ENCODE measurements around the gene EGLN3. TPM values are rescaled to one million over a fixed set of nuclear protein-coding genes. Genes with fewer than 3 reads are reported as not detected.

Gene EGLN3
- total RNA-seq, 4 donors from 2014 or later, result 9.4 to 15.7 (median 13.5) TPM

DNA sequence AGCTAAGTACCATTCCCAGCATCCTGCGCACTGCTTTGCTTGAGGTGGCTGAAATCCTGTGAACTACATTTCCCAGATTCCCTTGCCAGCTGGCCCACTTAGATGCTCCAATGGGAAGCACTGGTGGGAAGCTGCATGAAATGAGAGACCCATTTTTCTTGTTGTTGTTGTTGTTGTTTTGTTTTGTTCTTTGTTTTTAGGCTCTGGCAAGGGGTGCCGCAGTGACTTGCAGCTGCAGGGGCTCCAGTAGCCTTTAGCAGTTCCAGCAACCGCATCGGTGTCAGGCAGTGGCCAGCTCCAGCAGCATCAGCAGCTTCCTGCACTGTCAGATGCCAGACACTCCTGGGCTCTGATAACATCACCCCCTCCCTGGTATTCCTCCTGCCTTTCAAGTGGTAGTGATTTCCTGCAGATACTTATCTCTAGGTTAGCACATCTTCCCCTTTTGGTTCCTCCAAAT lies 8.8 kb upstream of the EGLN3 start:
- in situ Hi-C loops (cut with MboI; ENCODE audit: low sequenced_read_pairs in 4 of 4) (no loop called here), intact Hi-C loops (cut with DNase I; ENCODE audit: low total_unique reads) (no loop called here)
- TF ChIP-seq, protein P1, sequence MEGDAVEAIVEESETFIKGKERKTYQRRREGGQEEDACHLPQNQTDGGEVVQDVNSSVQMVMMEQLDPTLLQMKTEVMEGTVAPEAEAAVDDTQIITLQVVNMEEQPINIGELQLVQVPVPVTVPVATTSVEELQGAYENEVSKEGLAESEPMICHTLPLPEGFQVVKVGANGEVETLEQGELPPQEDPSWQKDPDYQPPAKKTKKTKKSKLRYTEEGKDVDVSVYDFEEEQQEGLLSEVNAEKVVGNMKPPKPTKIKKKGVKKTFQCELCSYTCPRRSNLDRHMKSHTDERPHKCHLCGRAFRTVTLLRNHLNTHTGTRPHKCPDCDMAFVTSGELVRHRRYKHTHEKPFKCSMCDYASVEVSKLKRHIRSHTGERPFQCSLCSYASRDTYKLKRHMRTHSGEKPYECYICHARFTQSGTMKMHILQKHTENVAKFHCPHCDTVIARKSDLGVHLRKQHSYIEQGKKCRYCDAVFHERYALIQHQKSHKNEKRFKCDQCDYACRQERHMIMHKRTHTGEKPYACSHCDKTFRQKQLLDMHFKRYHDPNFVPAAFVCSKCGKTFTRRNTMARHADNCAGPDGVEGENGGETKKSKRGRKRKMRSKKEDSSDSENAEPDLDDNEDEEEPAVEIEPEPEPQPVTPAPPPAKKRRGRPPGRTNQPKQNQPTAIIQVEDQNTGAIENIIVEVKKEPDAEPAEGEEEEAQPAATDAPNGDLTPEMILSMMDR (IDR thresholded peaks at IDR 0.05 in 4 of 5, conservative IDR thresholded peaks at IDR 0.05 in 1 of 5), result no peak
- no peak for TF ChIP-seq POLR2A (IDR thresholded peaks at IDR 0.05)
- no peaks in the 10 kb centered on the region for H3K4me1 ChIP-seq
- H3K9me3 ChIP-seq, result no peaks in the 10 kb centered on the region
- no peak overlapping the region for H3K27ac ChIP-seq
- no peak for DNase-seq
- H3K4me3 ChIP-seq, result no peak overlapping the region
- no peak for ATAC-seq
- H3K27me3 ChIP-seq, result no peaks in the 10 kb centered on the region
- no peaks in the 10 kb centered on the region for H3K36me3 ChIP-seq

DNA sequence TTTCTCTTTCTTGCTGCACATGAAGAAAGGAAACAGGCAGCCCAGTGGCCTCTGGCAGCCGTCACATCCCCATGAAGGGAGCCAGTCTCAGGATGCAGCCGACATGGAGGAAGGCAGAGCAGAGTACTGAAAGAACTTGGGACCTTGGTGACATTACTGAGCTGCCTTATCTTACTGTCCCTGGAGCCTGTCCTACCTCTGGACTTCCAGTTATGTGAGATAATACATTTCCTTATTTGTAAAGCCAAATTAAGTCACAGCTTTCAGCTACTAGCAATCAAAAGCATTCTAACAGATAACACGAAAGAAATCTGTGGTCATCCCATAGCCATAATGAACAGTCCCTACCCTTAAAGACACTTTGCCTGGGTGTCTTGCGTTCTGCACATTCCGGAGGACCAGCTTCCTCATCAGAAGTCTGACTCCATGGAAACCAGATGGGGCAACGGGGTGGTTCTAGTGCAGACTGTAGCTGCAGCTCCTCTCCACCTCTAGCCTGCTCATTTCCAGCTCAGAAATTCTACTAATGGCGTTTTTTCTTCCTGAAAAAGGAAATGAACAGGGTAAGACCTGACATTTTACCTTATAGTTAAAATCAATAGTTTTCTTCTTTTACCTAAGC lies 7.8 kb upstream of the EGLN3 start:
- H3K4me3 ChIP-seq, result no peak overlapping the region
- H3K27me3 ChIP-seq, result no peaks in the 10 kb centered on the region
- H3K9me3 ChIP-seq, result no peaks in the 10 kb centered on the region
- no peaks in the 10 kb centered on the region for H3K36me3 ChIP-seq
- ATAC-seq (no peak), DNase-seq (no peak)
- in situ Hi-C loops (cut with MboI; ENCODE audit: low sequenced_read_pairs in 4 of 4), result no loop called here
- TF ChIP-seq, protein P1 (IDR thresholded peaks at IDR 0.05 in 4 of 5, conservative IDR thresholded peaks at IDR 0.05 in 1 of 5), result no peak
- TF ChIP-seq POLR2A (IDR thresholded peaks at IDR 0.05), result no peak
- intact Hi-C loops (cut with DNase I; ENCODE audit: low total_unique reads), result no loop called here
- no peaks in the 10 kb centered on the region for H3K4me1 ChIP-seq
- no peak overlapping the region for H3K27ac ChIP-seq

DNA sequence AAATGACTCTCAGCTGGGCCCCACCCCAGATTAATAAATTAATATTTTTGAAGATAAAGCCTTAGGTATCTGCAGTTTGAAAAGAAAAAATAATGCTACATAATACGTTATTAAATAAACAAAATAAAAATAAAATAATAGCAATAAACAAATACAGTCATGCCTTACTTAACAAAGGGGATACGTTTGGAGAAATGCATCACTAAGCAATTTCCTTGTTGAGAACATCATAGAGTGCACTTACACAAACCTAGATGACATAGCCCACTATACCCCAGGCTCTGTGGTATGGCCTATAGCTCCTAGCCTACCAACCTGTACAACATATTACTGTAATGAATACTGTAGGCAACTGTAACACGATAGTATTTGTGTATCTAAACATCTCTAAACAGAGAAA lies 7.1 kb upstream of the EGLN3 start:
- Histone ChIP-seq H3K4me1 (no peaks in the 10 kb centered on the region), H3K27me3 (no peaks in the 10 kb centered on the region), H3K36me3 (no peaks in the 10 kb centered on the region), H3K9me3 (no peaks in the 10 kb centered on the region), H3K27ac (no peak overlapping the region), H3K4me3 (no peak overlapping the region)
- TF ChIP-seq, protein P1 (IDR thresholded peaks at IDR 0.05 in 4 of 5, conservative IDR thresholded peaks at IDR 0.05 in 1 of 5), result no peak
- no peak for TF ChIP-seq POLR2A (IDR thresholded peaks at IDR 0.05)
- intact Hi-C loops (cut with DNase I; ENCODE audit: low total_unique reads) (no loop called here), in situ Hi-C loops (cut with MboI; ENCODE audit: low sequenced_read_pairs in 4 of 4) (no loop called here)
- DNase-seq (no peak), ATAC-seq (no peak)

DNA sequence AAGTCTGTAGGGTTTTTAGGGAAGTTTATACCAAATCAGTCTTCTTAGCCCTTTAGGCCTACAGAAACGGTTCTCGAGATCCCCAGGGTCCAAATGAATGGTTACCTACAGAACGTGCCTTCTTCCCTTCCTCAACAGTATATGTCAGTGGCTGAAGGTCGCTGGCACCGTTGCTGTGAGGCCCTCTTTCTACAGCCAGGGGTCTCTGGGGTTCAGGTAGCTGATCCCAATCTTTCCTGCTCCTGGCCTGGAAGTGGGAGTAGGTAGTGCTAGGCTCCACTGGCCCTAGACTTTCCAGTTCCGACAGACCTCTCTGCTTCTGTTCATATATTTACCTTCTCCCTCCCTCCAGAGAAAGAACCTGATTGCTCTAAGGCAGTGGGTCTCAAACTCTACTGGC lies 6.4 kb upstream of the EGLN3 start:
- Histone ChIP-seq H3K4me3 (no peak overlapping the region), H3K9me3 (no peaks in the 10 kb centered on the region), H3K4me1 (no peaks in the 10 kb centered on the region), H3K27me3 (no peaks in the 10 kb centered on the region), H3K27ac (no peak overlapping the region), H3K36me3 (no peaks in the 10 kb centered on the region)
- DNase-seq (no peak), ATAC-seq (no peak)
- no peak for TF ChIP-seq POLR2A (IDR thresholded peaks at IDR 0.05)
- TF ChIP-seq, protein P1 (IDR thresholded peaks at IDR 0.05 in 4 of 5, conservative IDR thresholded peaks at IDR 0.05 in 1 of 5), result no peak
- in situ Hi-C loops (cut with MboI; ENCODE audit: low sequenced_read_pairs in 4 of 4) (no loop called here), intact Hi-C loops (cut with DNase I; ENCODE audit: low total_unique reads) (no loop called here)

DNA sequence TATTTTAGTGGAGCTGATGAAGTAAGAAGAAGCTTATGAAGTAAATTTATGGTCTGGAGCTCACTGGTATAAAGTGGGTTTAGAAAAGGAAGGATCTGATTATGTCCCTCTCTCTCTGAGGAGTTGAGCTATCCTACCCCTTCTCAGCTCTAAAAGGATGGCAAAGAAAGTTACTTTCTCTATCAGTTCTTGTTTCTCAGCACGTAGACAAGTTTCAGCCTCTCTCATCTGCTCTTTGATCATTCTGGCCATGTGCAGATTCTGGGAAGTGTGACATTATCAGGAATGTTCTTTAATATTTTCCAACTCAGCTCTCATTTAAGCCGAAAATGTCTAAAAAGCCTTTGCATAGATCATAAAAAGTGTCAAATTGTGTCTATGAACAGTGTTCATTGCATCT lies 5.8 kb upstream of the EGLN3 start:
- DNase-seq (no peak), ATAC-seq (no peak)
- no peak overlapping the region for H3K4me3 ChIP-seq
- intact Hi-C loops (cut with DNase I; ENCODE audit: low total_unique reads), result no loop called here
- no peak for TF ChIP-seq POLR2A (IDR thresholded peaks at IDR 0.05)
- TF ChIP-seq, protein P1 (IDR thresholded peaks at IDR 0.05 in 4 of 5, conservative IDR thresholded peaks at IDR 0.05 in 1 of 5), result no peak
- H3K27ac ChIP-seq, result no peak overlapping the region
- no peaks in the 10 kb centered on the region for H3K27me3 ChIP-seq
- peaks cover under 1 to 2% of the 10 kb centered on the region in 2 donors for H3K4me1 ChIP-seq
- in situ Hi-C loops (cut with MboI; ENCODE audit: low sequenced_read_pairs in 4 of 4), result no loop called here
- H3K9me3 ChIP-seq, result no peaks in the 10 kb centered on the region
- no peaks in the 10 kb centered on the region for H3K36me3 ChIP-seq
